H1 (cell line): ENCODE data around the gene LONRF2.

Source experiments
- CEBPB ChIP-seq: IDR thresholded peaks from 2 replicates; pipeline ENCODE4 v1.6.1; 2012; ENCODE audit warnings: low read depth, low read length
- CTCF ChIP-seq, 3 experiments: IDR thresholded peaks; 1 replicate in 2 of 3; 2 replicates in 1 of 3; pipeline versions ENCODE4 v1.5.1 to v1.6.1; 2011; ENCODE audit warnings: low read length in 3 of 3, mild to moderate bottlenecking in 3 of 3, inconsistent platforms in 2 of 3, low read depth in 1 of 3, moderate library complexity in 1 of 3; ENCODE audit not compliant: insufficient read depth in 1 of 3; ENCODE audit errors: control extremely low read depth in 1 of 3
- EZH2 ChIP-seq: fragments of 200-600 bp; sonication (generic); IDR thresholded peaks from 2 replicates; pipeline ENCODE4 v1.7.1; 2012; ENCODE audit warnings: low read depth, mild to moderate bottlenecking, moderate library complexity, low read length, inconsistent platforms; ENCODE audit not compliant: severe bottlenecking
- FOSL1 ChIP-seq: IDR thresholded peaks from 2 replicates; pipeline ENCODE4 v1.6.1; 2011; ENCODE audit warnings: mild to moderate bottlenecking, low read depth, low read length, moderate library complexity; ENCODE audit not compliant: insufficient read depth
- HDAC2 ChIP-seq, 2 experiments: fragments of 300-600 bp in 1 of 2; sonication (generic) in 1 of 2; IDR thresholded peaks; 2 replicates each; pipeline ENCODE4 v1.6.1; 2011 to 2012; ENCODE audit warnings: low read depth in 2 of 2, low read length in 2 of 2, mild to moderate bottlenecking in 2 of 2, moderate library complexity in 2 of 2, borderline replicate concordance in 1 of 2, inconsistent platforms in 1 of 2
- HDAC6 ChIP-seq: IDR thresholded peaks from one replicate; pipeline ENCODE4 v1.7.1; 2012; ENCODE audit warnings: low read depth, mild to moderate bottlenecking, inconsistent platforms, low read length, moderate library complexity
- NANOG ChIP-seq: IDR thresholded peaks from 2 replicates; pipeline ENCODE4 v1.6.1; 2011; ENCODE audit warnings: low read length, low read depth, mild to moderate bottlenecking, inconsistent platforms; ENCODE audit not compliant: insufficient read depth, poor library complexity, severe bottlenecking
- NRF1 ChIP-seq: IDR thresholded peaks from 2 replicates; pipeline ENCODE4 v1.6.1; 2011; ENCODE audit warnings: mild to moderate bottlenecking, low read depth, low read length, improper control_type of control experiment
- POLR2A ChIP-seq, 2 experiments: IDR thresholded peaks; 1 replicate in 1 of 2; 2 replicates in 1 of 2; pipeline ENCODE4 v1.6.1; 2011; ENCODE audit warnings: low read depth in 2 of 2, low read length in 2 of 2, mild to moderate bottlenecking in 2 of 2; ENCODE audit errors: control extremely low read depth in 1 of 2
- USF2 ChIP-seq: IDR thresholded peaks from 2 replicates; pipeline ENCODE4 v1.6.1; 2011; ENCODE audit warnings: low read length, improper control_type of control experiment

- TF ChIP-seq CTCF (IDR thresholded peaks at IDR 0.05; ENCODE audit: control extremely low read depth in 1 of 3, insufficient read depth in 1 of 3, low read depth in 1 of 3, low read length in 3 of 3) (no peak), HDAC6 (no peak), HDAC2 (IDR thresholded peaks at IDR 0.05; ENCODE audit: borderline replicate concordance in 1 of 2, low read depth in 2 of 2, low read length in 2 of 2) (no peak), USF2 (no peak), POLR2A (IDR thresholded peaks at IDR 0.05; ENCODE audit: control extremely low read depth in 1 of 2, low read depth in 2 of 2, low read length in 2 of 2) (no peak), NANOG (no peak), NRF1 (no peak), FOSL1 (no peak), EZH2 (no peak), CEBPB (no peak)
Measured at GRCh38 chr2:100256416-100256815, 65.9 kb downstream of the LONRF2 start.
